ENCODE data around the gene USP34.
"Not testable (repeated sequence)": the region's sequence is repeated elsewhere in the genome, so short reads cannot be mapped to it uniquely, and the experiment has no call there.

The USP34 gene

DNA sequence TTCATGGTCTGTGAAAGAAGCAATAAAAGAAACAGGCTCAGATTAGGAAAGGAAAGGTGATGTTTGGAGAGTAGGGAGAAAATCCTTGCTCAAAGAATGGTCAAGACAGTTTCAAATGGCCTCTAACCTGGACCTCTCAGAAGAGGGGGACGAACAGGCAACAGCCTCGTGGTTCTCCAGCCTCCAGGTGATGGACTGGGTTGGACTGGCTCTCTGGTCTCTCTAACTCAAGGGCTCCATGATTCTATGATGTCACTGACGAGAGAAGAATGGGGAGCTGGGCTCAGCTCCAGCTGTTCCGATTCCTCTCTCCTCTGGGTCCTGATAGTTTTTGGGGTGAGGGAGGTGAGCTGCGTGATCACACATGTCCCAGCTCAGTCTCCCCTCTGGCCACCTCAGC lies 309.0 kb downstream of the USP34 start, which contains the start of gene C2orf74:
C2orf74 (plus strand) TSS at position 301 of the 400 bp plus-strand sequence. CDS start 327 bp downstream, outside the sequence.
- DNase-seq (ENCODE audit: low read depth, low spot score) = no peak

GRCh38 chr2:61158356-61158955 lies 312.4 kb downstream of the USP34 start:
- no peak for DNase-seq (ENCODE audit: low read depth, low spot score)

DNA sequence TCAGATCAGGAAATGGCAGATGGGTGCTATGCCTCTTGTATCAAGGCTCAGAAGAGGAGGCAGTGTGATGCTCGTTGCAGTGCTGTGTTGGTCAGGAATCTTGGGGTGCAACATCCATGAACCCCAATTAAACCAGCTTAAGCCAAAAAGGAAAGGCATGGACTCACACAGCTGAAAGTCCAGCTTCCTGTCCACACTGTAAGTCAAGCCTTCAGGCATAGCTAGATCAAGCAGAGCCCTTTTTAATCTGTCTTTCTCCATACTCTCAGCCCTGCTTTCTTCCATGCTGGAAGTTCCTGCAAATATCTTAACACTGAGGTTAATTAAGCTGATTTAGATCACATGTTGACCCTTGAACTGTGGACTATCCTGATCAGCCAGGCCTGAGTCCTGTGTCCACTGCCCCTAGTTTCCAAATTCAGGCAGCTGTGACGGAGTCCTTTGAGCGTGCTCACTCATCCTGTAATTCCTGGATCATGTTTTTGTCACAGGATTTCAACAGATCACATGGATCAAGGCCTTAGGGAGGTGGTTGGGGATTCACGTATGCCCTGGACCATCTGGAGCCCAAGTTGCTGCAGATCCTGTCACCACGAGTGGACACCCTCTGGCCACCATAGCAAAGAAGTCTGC lies 313.4 kb downstream of the USP34 start:
- no peak for DNase-seq (ENCODE audit: low read depth, low spot score)

GRCh38 chr2:61151436-61151835 lies 319.5 kb downstream of the USP34 start:
- no peak for DNase-seq (ENCODE audit: low read depth, low spot score)

- DNase-seq (ENCODE audit: low read depth, low spot score) = no peak
Measured at GRCh38 chr2:61149074-61149473, 321.8 kb downstream of the USP34 start.

GRCh38 chr2:61148091-61148490 lies 322.8 kb downstream of the USP34 start:
- not testable (repeated sequence) for DNase-seq (ENCODE audit: low read depth, low spot score)

- no peak for DNase-seq (ENCODE audit: low read depth, low spot score)
Measured at GRCh38 chr2:61145990-61146389, 324.9 kb downstream of the USP34 start.

DNA sequence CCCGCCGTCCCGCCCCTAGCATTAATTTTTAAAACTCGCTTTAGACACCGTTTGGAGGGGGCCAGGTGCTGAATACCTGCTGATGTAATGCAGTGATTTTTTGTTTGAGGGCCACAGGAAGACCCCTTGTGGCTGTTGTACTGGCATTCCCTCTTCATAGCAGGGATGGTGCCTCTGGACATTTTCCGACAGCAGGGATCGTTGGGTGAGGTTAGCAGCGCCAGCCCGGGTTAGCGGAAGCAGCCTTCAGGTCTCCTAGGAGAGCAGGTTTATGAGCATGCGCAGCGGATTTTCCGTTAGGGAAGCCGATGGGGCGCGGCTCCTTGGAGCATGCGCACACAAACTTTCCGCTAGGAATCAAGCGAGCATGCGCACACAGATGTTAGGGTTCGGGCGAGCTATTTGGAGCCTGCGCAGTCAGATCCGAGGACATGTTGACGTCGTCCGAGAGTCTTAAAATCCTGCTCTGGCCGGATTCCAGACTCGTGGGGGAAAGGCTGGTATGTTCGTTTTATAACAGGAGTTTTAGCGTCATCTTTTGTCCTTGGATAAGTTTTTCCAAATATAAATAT lies 326.1 kb downstream of the USP34 start:
- peak; percentile 94 for DNase-seq (ENCODE audit: low read depth, low spot score)

DNA sequence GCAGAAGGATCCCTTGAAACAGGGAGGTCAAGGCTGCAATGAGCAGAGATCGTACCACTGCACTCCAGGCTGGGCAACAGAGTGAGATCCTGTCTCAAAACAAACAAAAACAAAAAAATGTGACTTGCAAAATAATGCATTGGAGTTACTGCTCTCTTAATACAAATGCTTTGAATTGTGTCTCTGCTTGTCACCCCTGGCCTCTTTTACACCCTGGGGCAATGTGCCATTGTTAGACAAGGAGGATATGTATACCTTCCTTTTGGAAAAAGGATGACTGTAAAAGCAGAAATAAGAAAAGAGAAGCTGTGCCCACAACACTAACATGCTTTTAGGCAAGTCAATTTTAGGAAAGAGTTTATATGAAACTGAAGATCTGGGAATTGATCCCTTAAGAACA lies 329.7 kb downstream of the USP34 start:
- DNase-seq (ENCODE audit: low read depth, low spot score) = no peak

- no peak for DNase-seq (ENCODE audit: low read depth, low spot score)
Measured at GRCh38 chr2:61138859-61139258, 332.0 kb downstream of the USP34 start.
